PFSK-1 (cell line): Measurements from ENCODE around the gene KLF1.

Source experiments
- POLR2AphosphoS5 ChIP-seq: IDR thresholded peaks from 2 replicates; pipeline ENCODE4 v1.6.1; 2012; ENCODE audit warnings: low read depth, mild to moderate bottlenecking, control low read depth, low read length, moderate library complexity
- SIN3A ChIP-seq: IDR thresholded peaks from 2 replicates; pipeline ENCODE4 v1.6.1; 2012; ENCODE audit warnings: mild to moderate bottlenecking, low read length, moderate library complexity, borderline replicate concordance; ENCODE audit not compliant: insufficient read depth

- TF ChIP-seq POLR2AphosphoS5 (no peak; the same call in 1 of the 2 replicates), SIN3A (no peak)
These were observed 39.6 kb downstream of the KLF1 start for GRCh38 chr19:12847159-12848139.
